ENCODE data around the gene ERICH4. TPM values are rescaled to one million over a fixed set of nuclear protein-coding genes. Genes with fewer than 3 reads are reported as not detected.

ERICH4 gene
- total RNA-seq, 1 donor from 2014 or later: not detected

DNA sequence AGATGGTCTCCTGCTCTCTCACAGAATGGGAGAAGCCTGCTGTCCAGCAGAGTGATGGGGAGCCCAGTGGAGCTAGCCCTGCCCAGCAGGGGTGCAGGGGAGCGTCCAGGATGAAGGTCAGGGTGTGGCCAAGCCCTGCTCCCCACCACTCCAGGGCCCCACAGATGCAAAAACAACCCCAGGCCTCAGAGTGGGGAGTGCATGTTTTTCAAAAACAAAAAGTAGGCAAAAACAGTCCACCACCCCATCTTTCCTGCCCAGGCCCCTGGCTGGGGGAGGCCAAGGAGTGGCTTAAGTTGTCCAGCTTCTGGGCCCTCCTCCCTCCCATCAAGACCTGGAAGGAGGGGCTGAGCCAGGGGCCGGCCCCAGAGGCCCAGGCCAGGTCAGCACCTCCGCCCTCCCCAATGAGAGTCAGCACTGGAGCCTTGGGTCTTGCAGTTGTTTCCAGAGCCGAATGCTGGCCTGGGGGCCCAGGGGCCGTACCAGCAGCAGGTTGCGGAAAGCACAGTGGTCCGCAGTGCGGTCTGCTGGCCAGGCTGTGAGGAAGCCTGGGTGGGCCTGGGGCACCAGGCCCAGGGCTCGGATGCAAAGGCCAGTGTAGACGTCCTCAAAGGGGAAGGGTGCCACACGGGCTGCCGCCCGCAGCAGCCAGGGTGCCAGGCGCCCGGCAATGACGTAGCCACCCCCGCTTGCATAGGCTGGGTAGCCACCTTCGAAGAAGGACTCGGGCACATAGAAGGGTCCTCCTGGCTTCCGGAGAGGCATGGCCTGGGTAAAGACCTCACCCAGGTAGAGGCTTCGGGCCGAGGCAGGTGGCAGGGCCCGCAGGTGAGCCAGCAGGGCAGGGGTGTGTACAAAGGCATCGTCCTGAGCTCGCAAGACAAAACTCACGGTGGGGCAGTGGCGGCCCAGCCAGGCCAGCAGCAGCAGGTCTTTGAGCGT lies 17.5 kb upstream of the ERICH4 start:
- Mint-ChIP-seq H3K4me1 (peaks cover 16% of the 10 kb centered on the region), H3K27me3 (no peaks in the 10 kb centered on the region), H3K4me3 (no peak overlapping the region), H3K27ac (no peak overlapping the region), H3K36me3 (ENCODE audit: low read depth) (peaks cover 45% of the 10 kb centered on the region), H3K9me3 (no peaks in the 10 kb centered on the region)
- intact Hi-C loops (cut with micrococcal nuclease): no loop called here
- DNase-seq (no peak), ATAC-seq (ENCODE audit: low read depth) (no peak)
- ChIA-PET CTCF (no interaction called here), POLR2A (no interaction called here)
- TF ChIP-seq CTCF (IDR thresholded peaks at IDR 0.05): no peak

DNA sequence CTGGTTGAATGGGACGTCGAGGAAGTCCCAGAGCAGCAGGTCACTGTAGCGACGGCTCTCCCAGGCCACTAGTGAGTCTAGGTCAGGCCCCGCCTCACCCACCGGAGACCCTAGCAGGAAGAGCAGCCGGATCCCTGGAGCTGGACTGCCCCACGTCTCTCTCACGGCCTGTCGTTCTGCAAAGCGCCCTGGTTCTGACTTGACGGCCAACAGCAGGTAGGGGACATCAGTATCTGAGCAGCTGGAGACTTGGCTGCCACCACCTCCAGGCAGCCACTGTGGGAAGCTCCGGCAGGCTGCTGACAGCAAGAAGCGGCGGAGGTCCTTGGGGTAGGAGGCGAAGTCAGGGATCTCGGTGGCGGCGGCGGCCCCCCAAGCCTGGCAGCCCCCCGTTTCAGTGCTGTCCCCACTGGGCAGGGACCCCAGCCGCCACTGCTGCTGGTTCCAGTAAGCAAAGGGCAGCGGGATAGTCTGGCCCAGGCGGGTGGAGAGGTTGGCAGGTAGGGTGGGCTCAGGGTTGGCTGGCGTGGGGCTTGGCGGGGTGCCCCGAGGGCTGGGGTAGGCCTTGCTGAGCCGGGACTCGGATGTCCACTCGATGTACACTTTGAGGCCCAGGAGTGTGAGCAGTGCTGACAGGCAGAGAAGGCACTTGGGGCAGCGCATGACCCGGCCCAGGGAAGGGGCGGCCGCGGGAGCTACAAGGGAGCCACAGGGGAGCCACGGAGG lies 16.7 kb upstream of the ERICH4 start:
- CTCF ChIA-PET: interaction anchor here (0.7 to 1.2 kb wide), 2 partner anchors 137 to 144 kb away, joined by 3 read pairs; no protein-coding TSS in a partner anchor
- intact Hi-C loops (cut with micrococcal nuclease): no loop called here
- H3K27ac Mint-ChIP-seq: no peak overlapping the region

DNA sequence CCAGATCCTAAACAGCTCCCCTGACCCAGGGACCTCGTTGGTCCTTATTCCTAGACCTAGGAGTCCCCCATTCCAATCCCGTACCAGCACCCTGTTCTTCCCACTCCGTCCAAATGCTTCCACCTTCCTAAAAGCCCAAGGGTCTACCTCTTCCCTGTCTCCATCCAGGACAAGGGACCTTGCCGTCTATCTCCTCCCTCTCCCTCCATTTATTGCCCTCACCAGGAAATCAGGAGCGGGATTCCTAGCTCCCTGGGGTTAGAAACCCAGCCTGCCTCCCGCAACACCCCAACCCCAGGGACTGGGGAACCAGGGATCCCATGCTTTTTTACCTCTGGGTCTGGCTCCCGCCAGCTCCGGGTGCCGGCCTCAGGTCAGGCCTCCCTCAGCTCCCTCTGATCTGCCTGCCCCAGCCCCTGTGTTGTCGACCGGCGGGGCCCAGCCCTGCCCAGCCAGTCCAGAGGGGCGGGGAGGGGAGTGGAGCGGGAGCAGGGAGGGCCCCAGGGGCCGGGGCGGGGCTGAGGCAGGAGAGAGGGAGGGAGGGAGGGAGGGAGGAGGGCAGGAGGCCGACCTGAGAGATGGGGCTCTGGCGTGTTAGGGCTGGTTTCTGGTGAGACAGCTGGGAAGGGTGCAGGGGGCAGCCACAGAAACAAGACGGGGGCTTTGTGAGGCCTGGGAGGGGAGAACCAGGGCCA lies 15.9 kb upstream of the ERICH4 start, which contains the start of gene B3GNT8:
TSS of gene B3GNT8 (minus strand) at position 423 of the 695 bp plus-strand sequence. CDS start 596 bp downstream, outside the sequence.
- Mint-ChIP-seq H3K9me3 (no peaks in the 10 kb centered on the region), H3K4me1 (peaks cover 16% of the 10 kb centered on the region), H3K36me3 (ENCODE audit: low read depth) (peaks cover 44% of the 10 kb centered on the region), H3K27ac (no peak within 1 kb of the TSS), H3K4me3 (peak within 1 kb of the TSS; percentile 50), H3K27me3 (no peaks in the 10 kb centered on the region)
- no peak for DNase-seq
- ChIA-PET CTCF (interaction anchor here (0.7 to 1.2 kb wide), 2 partner anchors 136 to 143 kb away, joined by 3 read pairs; no protein-coding TSS in a partner anchor), POLR2A (interaction anchor here (0.6 to 1.3 kb wide), 2 partner anchors 9 to 13 kb away, joined by 3 read pairs; partner anchors contain the start of gene DMAC2)
- no peak for TF ChIP-seq CTCF (IDR thresholded peaks at IDR 0.05)
- intact Hi-C loops (cut with micrococcal nuclease): no loop called here
- peak; percentile 49 for ATAC-seq (ENCODE audit: low read depth)

More for the DNA sequence above, 16.7 kb upstream of the ERICH4 start:
- Mint-ChIP-seq H3K36me3 (ENCODE audit: low read depth) (peaks cover 43% of the 10 kb centered on the region), H3K9me3 (no peaks in the 10 kb centered on the region), H3K4me3 (no peak overlapping the region), H3K27me3 (no peaks in the 10 kb centered on the region), H3K4me1 (peaks cover 16% of the 10 kb centered on the region)
- TF ChIP-seq CTCF (IDR thresholded peaks at IDR 0.05): no peak
- ATAC-seq (ENCODE audit: low read depth) (no peak), DNase-seq (no peak)
- POLR2A ChIA-PET: interaction anchor here (1.3 kb wide), 1 partner anchor 14 kb away, joined by 3 read pairs; the partner anchor contains the start of gene DMAC2

DNA sequence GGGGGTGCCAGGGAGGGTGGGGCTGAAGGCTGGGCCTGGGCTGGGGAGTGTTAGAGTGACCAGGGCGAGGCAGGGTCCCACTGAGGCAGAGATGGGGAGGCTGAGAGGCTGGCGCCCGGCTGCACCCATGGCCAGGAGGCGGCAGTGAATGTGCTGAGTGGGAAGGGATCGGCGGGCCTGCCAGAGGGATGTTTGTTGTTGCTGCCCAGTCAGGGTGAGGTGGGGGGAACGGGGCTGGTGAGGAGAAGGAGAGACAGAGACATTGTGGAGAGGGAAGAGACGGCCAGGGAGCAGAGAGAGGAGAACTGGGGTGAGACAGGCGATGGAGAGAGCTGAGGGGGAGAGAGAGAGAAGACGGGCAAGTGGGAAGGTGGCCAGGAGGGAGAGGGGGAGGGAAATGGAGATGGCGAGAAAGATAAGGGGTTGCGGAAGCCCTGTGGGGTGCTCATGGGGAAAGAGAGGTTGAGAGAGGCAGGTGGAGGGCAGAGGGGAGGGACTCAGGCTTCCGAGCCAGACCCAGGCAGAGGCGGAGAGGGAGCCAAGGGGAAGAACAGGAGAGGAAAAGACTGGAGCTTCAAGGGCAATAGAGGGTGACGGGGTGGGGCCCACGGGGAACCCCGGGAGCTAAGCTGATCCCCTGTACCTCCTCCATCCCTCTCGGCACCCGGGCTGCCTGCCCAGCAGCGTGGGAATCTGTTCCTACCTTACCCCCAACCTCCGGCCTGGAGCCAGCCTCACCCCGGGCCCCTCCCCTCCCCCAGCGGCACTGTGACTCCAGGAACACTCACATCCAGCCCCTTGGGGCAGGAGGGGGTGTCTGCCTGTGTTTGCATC lies 15.1 kb upstream of the ERICH4 start:
- intact Hi-C loops (cut with micrococcal nuclease): no loop called here
- ChIA-PET POLR2A (interaction anchor here (0.6 to 1.3 kb wide), 2 partner anchors 10 to 12 kb away, joined by 3 read pairs; partner anchors contain the start of gene DMAC2), CTCF (no interaction called here)
- DNase-seq: no peak
- ATAC-seq (ENCODE audit: low read depth): peak; percentile 34
- peaks cover 44% of the 10 kb centered on the region for H3K36me3 Mint-ChIP-seq (ENCODE audit: low read depth)
- no peak for TF ChIP-seq CTCF (IDR thresholded peaks at IDR 0.05)
- peak overlapping the region; percentile 50 for H3K4me3 Mint-ChIP-seq
- no peak overlapping the region for H3K27ac Mint-ChIP-seq
- H3K4me1 Mint-ChIP-seq: peaks cover 16% of the 10 kb centered on the region
- H3K27me3 Mint-ChIP-seq: no peaks in the 10 kb centered on the region
- H3K9me3 Mint-ChIP-seq: no peaks in the 10 kb centered on the region

All from activated B cell treated with CpG ODN at 0.5 μM for 24 hours (primary cell).